K562 (cell line): ENCODE measurements around the gene ZBTB33.

Experiments
- CHD2 ChIP-seq: IDR thresholded peaks from 2 replicates; pipeline ENCODE4 v1.6.1; 2011; ENCODE audit warnings: low read depth, low read length
- CTCF ChIP-seq, 3 experiments: IDR thresholded peaks in 2 of 3; conservative IDR thresholded peaks in 1 of 3; 2 replicates each; pipeline ENCODE4 v1.5.1; 2011 to 2012; ENCODE audit warnings: low read length in 3 of 3, mild to moderate bottlenecking in 3 of 3, control low read depth in 2 of 3, improper control_type of control experiment in 1 of 3, inconsistent platforms in 1 of 3, low read depth in 1 of 3, mixed read lengths in 1 of 3, moderate library complexity in 1 of 3; ENCODE audit not compliant: insufficient read depth in 2 of 3
- ETS1 ChIP-seq: conservative IDR thresholded peaks from 2 replicates; pipeline ENCODE4 v1.6.1; 2011; ENCODE audit warnings: low read depth, mild to moderate bottlenecking, low read length; ENCODE audit not compliant: control insufficient read depth
- EZH2 ChIP-seq: IDR thresholded peaks from 2 replicates; pipeline ENCODE4 v1.6.1; 2012; ENCODE audit warnings: low read depth, mild to moderate bottlenecking, inconsistent platforms, low read length, borderline replicate concordance
- KAT8 ChIP-seq: fragments of 450-650 bp; IDR thresholded peaks from 2 replicates; pipeline ENCODE4 v1.6.1; 2016; ENCODE audit warnings: low read depth, mild to moderate bottlenecking
- LARP7 ChIP-seq: fragments of 450-650 bp; IDR thresholded peaks from 2 replicates; pipeline ENCODE4 v1.6.1; 2016
- MLLT1 ChIP-seq, 2 experiments: fragments of 450-650 bp; IDR thresholded peaks; 2 replicates each; pipeline ENCODE4 v1.6.1; 2016
- MTA3 ChIP-seq: fragments of 450-650 bp; formaldehyde crosslinking; IDR thresholded peaks from 2 replicates; pipeline ENCODE4 v1.6.1; 2017; ENCODE audit warnings: mild to moderate bottlenecking, borderline replicate concordance
- NBN ChIP-seq: fragments of 450-650 bp; IDR thresholded peaks from 2 replicates; pipeline ENCODE4 v1.6.1; 2016; ENCODE audit warnings: low read depth, mild to moderate bottlenecking
- SAP30 ChIP-seq: fragments of 200-600 bp; sonication (generic); IDR thresholded peaks from 2 replicates; pipeline ENCODE4 v1.6.1; 2012; ENCODE audit warnings: borderline replicate concordance, low read depth, mild to moderate bottlenecking, moderate library complexity, low read length, control low read depth, inconsistent platforms; ENCODE audit not compliant: insufficient read depth, poor library complexity, severe bottlenecking
- SMARCE1 ChIP-seq: fragments of 450-650 bp; IDR thresholded peaks from 2 replicates; pipeline ENCODE4 v1.7.1; 2016; ENCODE audit warnings: mild to moderate bottlenecking
- SRF ChIP-seq, 2 experiments: fragments of 250-450, 450-650 bp in 1 of 2; sonication (Bioruptor Pico) in 1 of 2; sonication (generic) in 1 of 2; formaldehyde crosslinking; IDR thresholded peaks; 2 replicates each; pipeline versions ENCODE4 v1.5.0 to v1.5.1; 2020 to 2022; ENCODE audit warnings: mild to moderate bottlenecking in 1 of 2, missing genetic modification reagents in 1 of 2
- TCF7 ChIP-seq: sonication (generic); IDR thresholded peaks from 2 replicates; pipeline ENCODE4 v1.6.1; 2016; ENCODE audit warnings: antibody characterized with exemption, borderline replicate concordance
- ZNF512 ChIP-seq: IDR thresholded peaks from 2 replicates; pipeline ENCODE4 v1.6.1; 2016; ENCODE audit warnings: missing genetic modification characterization, missing compliant biosample characterization

GRCh38 chrX:120271218-120271617 is 20.6 kb downstream of the ZBTB33 start:
- TF ChIP-seq MLLT1 (IDR thresholded peaks at IDR 0.05) (no peak), KAT8 (no peak), ETS1 (no peak), CHD2 (no peak), SRF (CRISPR knock-in tag; IDR thresholded peaks at IDR 0.05) (no peak), MTA3 (no peak), SAP30 (no peak), ZNF512 (tag) (no peak), TCF7 (no peak), CTCF (IDR thresholded peaks at IDR 0.05 in 2 of 3, conservative IDR thresholded peaks at IDR 0.05 in 1 of 3; ENCODE audit: insufficient read depth in 2 of 3, low read depth in 1 of 3, low read length in 3 of 3) (no peak), LARP7 (no peak), NBN (no peak), SMARCE1 (no peak), EZH2 (no peak)
